Stromal cell of bone marrow (primary cell): ENCODE results near the gene AMACR.

Experiments used
- DNase-seq: peaks from one replicate; pipeline ENCODE4 v3.0.0-alpha.2; 2012; ENCODE audit warnings: low read depth

AMACR gene

GRCh38 chr5:34007621-34008600, at the start of gene AMACR:
AMACR (minus strand) TSS chr5:34008050; CDS start chr5:34008019, 31 bp downstream.
- peak; percentile 85 for DNase-seq

GRCh38 chr5:34057569-34057968, 49.7 kb upstream of the AMACR start:
- no peak for DNase-seq

- DNase-seq: no peak
Observed at GRCh38 chr5:34057118-34057517, 49.3 kb upstream of the AMACR start.

- no peak for DNase-seq
Observed at GRCh38 chr5:34055667-34056066, 47.8 kb upstream of the AMACR start.

- DNase-seq: no peak
Observed at GRCh38 chr5:34054400-34054729, 46.5 kb upstream of the AMACR start.

GRCh38 chr5:34053571-34054399, 45.9 kb upstream of the AMACR start:
- DNase-seq: no peak

- peak; percentile 90 for DNase-seq
Observed at GRCh38 chr5:34053133-34053532, 45.3 kb upstream of the AMACR start.

- DNase-seq: no peak
Observed at GRCh38 chr5:34051374-34051980, 43.6 kb upstream of the AMACR start.

GRCh38 chr5:34047774-34048572, 40.1 kb upstream of the AMACR start:
- no peak for DNase-seq

GRCh38 chr5:34047143-34047542, 39.3 kb upstream of the AMACR start:
- DNase-seq: no peak

- peak; percentile 78 for DNase-seq
Observed at GRCh38 chr5:34045996-34046395, 38.1 kb upstream of the AMACR start.

- peak; percentile 57 for DNase-seq
Observed at GRCh38 chr5:34045023-34045422, 37.2 kb upstream of the AMACR start.

GRCh38 chr5:34043099-34043876, 35.4 kb upstream of the AMACR start, which contains the start of gene C1QTNF3:
C1QTNF3 (minus strand) TSS chr5:34043213; CDS start chr5:34043125, 88 bp downstream.
- DNase-seq: no peak

- DNase-seq: no peak
Observed at GRCh38 chr5:34042321-34042720, 34.5 kb upstream of the AMACR start.

- no peak for DNase-seq
Observed at GRCh38 chr5:34041247-34041972, 33.6 kb upstream of the AMACR start.

- no peak for DNase-seq
Observed at GRCh38 chr5:34040472-34040871, 32.6 kb upstream of the AMACR start.

- no peak for DNase-seq
Observed at GRCh38 chr5:34039398-34040157, 31.7 kb upstream of the AMACR start.

GRCh38 chr5:34038838-34039237, 31.0 kb upstream of the AMACR start:
- no peak for DNase-seq

GRCh38 chr5:34038390-34038789, 30.5 kb upstream of the AMACR start:
- DNase-seq: no peak
